GM08714 (cell line): ENCODE measurements around the gene PSMB10.

Experiments
- H3K4me3 ChIP-seq: fragments of 200-500 bp; sonication (Bioruptor generic); 2 replicates; pipeline ENCODE4 v1.5.1; 2014; ENCODE audit warnings: mild to moderate bottlenecking, low read length, inconsistent platforms
- ZNF274 ChIP-seq: IDR thresholded peaks from 2 replicates; pipeline ENCODE4 v1.6.1; 2012; ENCODE audit warnings: mild to moderate bottlenecking, low read depth, low read length

Gene PSMB10

GRCh38 chr16:67953641-67954375, 17.2 kb upstream of the PSMB10 start:
- no peak overlapping the region for H3K4me3 ChIP-seq
- TF ChIP-seq ZNF274, result no peak

GRCh38 chr16:67951485-67951884, 14.8 kb upstream of the PSMB10 start:
- H3K4me3 ChIP-seq, result no peak overlapping the region
- no peak for TF ChIP-seq ZNF274

GRCh38 chr16:67950335-67950843, 13.7 kb upstream of the PSMB10 start:
- TF ChIP-seq ZNF274, result no peak
- no peak overlapping the region for H3K4me3 ChIP-seq

- no peak for TF ChIP-seq ZNF274
- H3K4me3 ChIP-seq, result no peak overlapping the region
Measured at GRCh38 chr16:67949645-67950044, 13.0 kb upstream of the PSMB10 start.

- TF ChIP-seq ZNF274, result no peak
- no peak overlapping the region for H3K4me3 ChIP-seq
Measured at GRCh38 chr16:67948015-67948414, 11.4 kb upstream of the PSMB10 start.

GRCh38 chr16:67946966-67947558, 10.4 kb upstream of the PSMB10 start:
- TF ChIP-seq ZNF274, result no peak
- no peak overlapping the region for H3K4me3 ChIP-seq

- TF ChIP-seq ZNF274, result no peak
- no peak overlapping the region for H3K4me3 ChIP-seq
Measured at GRCh38 chr16:67946128-67946569, 9.5 kb upstream of the PSMB10 start.

GRCh38 chr16:67945392-67945933, 8.8 kb upstream of the PSMB10 start:
- no peak for TF ChIP-seq ZNF274

GRCh38 chr16:67944690-67945391, 8.2 kb upstream of the PSMB10 start:
- no peak for TF ChIP-seq ZNF274
- H3K4me3 ChIP-seq, result no peak overlapping the region

More at GRCh38 chr16:67945392-67945933, 8.8 kb upstream of the PSMB10 start:
- no peak overlapping the region for H3K4me3 ChIP-seq

- TF ChIP-seq ZNF274, result no peak
- H3K4me3 ChIP-seq, result no peak within 1 kb of the TSS
Measured at GRCh38 chr16:67943619-67944504, 7.2 kb upstream of the PSMB10 start, which contains the start of gene LCAT. LCAT (minus strand) TSS chr16:67944120; CDS start chr16:67944101, 19 bp downstream.

GRCh38 chr16:67943256-67943618, 6.6 kb upstream of the PSMB10 start:
- no peak for TF ChIP-seq ZNF274
- no peak overlapping the region for H3K4me3 ChIP-seq

- no peak for TF ChIP-seq ZNF274
- H3K4me3 ChIP-seq, result no peak overlapping the region
Measured at GRCh38 chr16:67942510-67943255, 6.0 kb upstream of the PSMB10 start.

- H3K4me3 ChIP-seq, result no peak overlapping the region
- TF ChIP-seq ZNF274, result no peak
Measured at GRCh38 chr16:67942200-67942509, 5.5 kb upstream of the PSMB10 start.
